Measurements from ENCODE around the gene ABRACL. TPM values are rescaled to one million over a fixed set of nuclear protein-coding genes. Genes with fewer than 3 reads are reported as not detected.

Gene ABRACL
- total and polyA plus RNA-seq, 2 of the 8 experiments (the other 6 are each of a cell fraction or from before 2014, with no cell fraction given), result 103 to 167 TPM

DNA sequence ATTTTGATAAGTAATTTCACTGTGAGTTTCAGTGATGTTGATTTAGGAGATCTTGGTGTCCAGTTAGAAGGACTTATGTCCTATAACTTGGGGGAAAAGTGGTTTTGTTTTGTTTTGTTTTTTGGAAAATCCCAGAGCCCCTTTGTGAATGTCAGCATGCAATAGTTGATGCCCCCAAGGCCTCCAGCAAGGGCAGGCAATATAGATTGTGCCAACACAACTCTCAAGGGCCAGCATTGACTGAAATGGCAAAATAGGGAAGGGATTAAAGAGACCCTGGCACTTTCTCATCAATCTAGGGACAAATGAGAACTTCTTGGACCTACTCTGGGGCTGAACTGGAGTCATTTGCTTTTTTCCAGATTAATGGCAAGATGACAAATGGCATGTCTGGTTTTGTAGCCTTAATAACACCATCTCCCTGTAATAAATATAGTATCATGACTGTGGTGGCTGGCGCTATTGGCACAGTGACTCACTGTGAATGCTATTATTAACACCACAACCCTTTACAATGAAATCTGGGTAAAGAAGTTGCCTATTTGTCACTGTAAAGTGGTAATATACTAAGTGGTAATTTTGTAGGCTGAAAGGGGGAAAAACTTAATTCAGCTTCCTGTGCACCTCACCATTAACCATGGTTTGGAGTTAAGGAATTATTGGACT lies 51.8 kb downstream of the ABRACL start:
- no peak overlapping the region for H3K9ac ChIP-seq (replicated peaks in 1 of 4; ENCODE audit: extremely low read depth in 1 of 4, low read depth in 3 of 4, low read length in 3 of 4)
- no peak overlapping the region for H3K4ac ChIP-seq (replicated peaks; ENCODE audit: insufficient read length, low read depth, low read length)
- H3K4me3 ChIP-seq (ENCODE audit: extremely low read depth in 1 of 4, insufficient read depth in 2 of 4, low read depth in 3 of 4, low read length in 4 of 4), result no peak overlapping the region
- no peak overlapping the region for H2AK5ac ChIP-seq (ENCODE audit: low read depth, low read length)
- no peaks in the 10 kb centered on the region for H3K79me1 ChIP-seq (ENCODE audit: low read depth, low read length)
- FAIRE-seq, result no peak
- no peak overlapping the region for H2AFZ ChIP-seq (ENCODE audit: low read length)
- no peaks in the 10 kb centered on the region for H3K4me1 ChIP-seq (replicated peaks in 1 of 4; ENCODE audit: control insufficient read depth in 3 of 4, insufficient read depth in 4 of 4, low read length in 3 of 4)
- H3K36me3 ChIP-seq (ENCODE audit: control insufficient read depth in 2 of 4, insufficient read depth in 4 of 4, low read length in 3 of 4), result no peaks in the 10 kb centered on the region
- no peaks in the 10 kb centered on the region for H3K9me3 ChIP-seq (ENCODE audit: insufficient read depth in 2 of 2, low read depth in 1 of 2, low read length in 1 of 2)
- no peak overlapping the region for H2BK20ac ChIP-seq (ENCODE audit: low read length)
- no peak overlapping the region for H3K27ac ChIP-seq (ENCODE audit: low read depth, low read length)
- no peaks in the 10 kb centered on the region for H4K20me1 ChIP-seq (replicated peaks in 1 of 2; ENCODE audit: control insufficient read depth in 1 of 2, insufficient read depth in 2 of 2, low read length in 2 of 2)
- no peak for TF ChIP-seq SIX5 (IDR thresholded peaks at IDR 0.05; ENCODE audit: low read depth, low read length)
- no peak for TF ChIP-seq FOSL1 (IDR thresholded peaks at IDR 0.05; ENCODE audit: insufficient read depth, low read depth, low read length)
- TF ChIP-seq PHF8 (conservative IDR thresholded peaks at IDR 0.05; ENCODE audit: low read depth, low read length), result no peak
- no peak for TF ChIP-seq KDM1A (IDR thresholded peaks at IDR 0.05; ENCODE audit: borderline replicate concordance, low read length)
- no peak for TF ChIP-seq CHD2 (IDR thresholded peaks at IDR 0.05; ENCODE audit: low read length)
- H2BK15ac ChIP-seq (ENCODE audit: low read length), result no peak overlapping the region
- H2BK12ac ChIP-seq (ENCODE audit: low read depth, low read length), result no peak overlapping the region
- H4K91ac ChIP-seq (replicated peaks; ENCODE audit: insufficient read length, low read length), result no peak overlapping the region
- H2BK120ac ChIP-seq (replicated peaks; ENCODE audit: low read depth, low read length), result no peak overlapping the region
- no peak overlapping the region for H3K14ac ChIP-seq (ENCODE audit: insufficient read length)
- ChIA-PET CTCF (ENCODE audit: partially characterized antibody) (interaction anchor here (0.6 kb wide), 1 partner anchor 139 kb away, joined by 3 read pairs; no protein-coding TSS in a partner anchor), POLR2A (ENCODE audit: partially characterized antibody) (no interaction called here)
- no peaks in the 10 kb centered on the region for H3K79me2 ChIP-seq (ENCODE audit: control insufficient read depth in 1 of 2, insufficient read depth in 2 of 2, low read length in 2 of 2)
- H4K5ac ChIP-seq (ENCODE audit: insufficient read length, low read depth, low read length), result no peak overlapping the region
- no peaks in the 10 kb centered on the region for H3K23me2 ChIP-seq (ENCODE audit: low read depth, low read length)
- H3K27me3 ChIP-seq (replicated peaks in 1 of 4; ENCODE audit: control insufficient read depth in 3 of 4, extremely low read depth in 1 of 4, insufficient read depth in 3 of 4, low read length in 3 of 4), result no peaks in the 10 kb centered on the region; a peak in 1 of 7 replicates
- no peak for DNase-seq (ENCODE audit: low read depth in 1 of 2, low spot score in 2 of 2)
- no peak overlapping the region for H3K18ac ChIP-seq (ENCODE audit: extremely low read depth, low read length)
- H3K56ac ChIP-seq (replicated peaks; ENCODE audit: insufficient read length, low read depth, low read length), result no peak overlapping the region
- no peak overlapping the region for H2BK5ac ChIP-seq (ENCODE audit: low read depth, low read length)
- no peak overlapping the region for H4K8ac ChIP-seq (ENCODE audit: extremely low read depth, insufficient read depth, low read length)
- H3K23ac ChIP-seq (ENCODE audit: insufficient read length), result no peak overlapping the region
- H3K4me2 ChIP-seq (ENCODE audit: insufficient read depth in 1 of 2, low read depth in 2 of 2, low read length in 2 of 2), result no peak overlapping the region
- 86% methylated on average over 1 of the region's 1 CpG; no CpG with 5 or more reads in 1 of the 2 experiments for WGBS, 2 experiments (ENCODE audit: extremely low coverage in 1 of 2, insufficient coverage in 1 of 2, insufficient read length in 1 of 2, insufficient replicate concordance in 2 of 2, low coverage in 1 of 2, low lambda C conversion rate in 2 of 2, missing lambda C conversion rate in 1 of 2)
